ENCODE measurements around the gene SOWAHB.

SOWAHB gene

GRCh38 chr4:76867880-76868655 is 29.9 kb downstream of the SOWAHB start:
- H3K4me3 ChIP-seq (ENCODE audit: low read depth, low read length), result no peak overlapping the region
- TF ChIP-seq, protein P1, sequence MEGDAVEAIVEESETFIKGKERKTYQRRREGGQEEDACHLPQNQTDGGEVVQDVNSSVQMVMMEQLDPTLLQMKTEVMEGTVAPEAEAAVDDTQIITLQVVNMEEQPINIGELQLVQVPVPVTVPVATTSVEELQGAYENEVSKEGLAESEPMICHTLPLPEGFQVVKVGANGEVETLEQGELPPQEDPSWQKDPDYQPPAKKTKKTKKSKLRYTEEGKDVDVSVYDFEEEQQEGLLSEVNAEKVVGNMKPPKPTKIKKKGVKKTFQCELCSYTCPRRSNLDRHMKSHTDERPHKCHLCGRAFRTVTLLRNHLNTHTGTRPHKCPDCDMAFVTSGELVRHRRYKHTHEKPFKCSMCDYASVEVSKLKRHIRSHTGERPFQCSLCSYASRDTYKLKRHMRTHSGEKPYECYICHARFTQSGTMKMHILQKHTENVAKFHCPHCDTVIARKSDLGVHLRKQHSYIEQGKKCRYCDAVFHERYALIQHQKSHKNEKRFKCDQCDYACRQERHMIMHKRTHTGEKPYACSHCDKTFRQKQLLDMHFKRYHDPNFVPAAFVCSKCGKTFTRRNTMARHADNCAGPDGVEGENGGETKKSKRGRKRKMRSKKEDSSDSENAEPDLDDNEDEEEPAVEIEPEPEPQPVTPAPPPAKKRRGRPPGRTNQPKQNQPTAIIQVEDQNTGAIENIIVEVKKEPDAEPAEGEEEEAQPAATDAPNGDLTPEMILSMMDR (IDR thresholded peaks at IDR 0.05; ENCODE audit: insufficient read depth, low read depth, low read length, missing control alignments), result no peak
- DNase-seq (ENCODE audit: low read depth), result no peak

DNA sequence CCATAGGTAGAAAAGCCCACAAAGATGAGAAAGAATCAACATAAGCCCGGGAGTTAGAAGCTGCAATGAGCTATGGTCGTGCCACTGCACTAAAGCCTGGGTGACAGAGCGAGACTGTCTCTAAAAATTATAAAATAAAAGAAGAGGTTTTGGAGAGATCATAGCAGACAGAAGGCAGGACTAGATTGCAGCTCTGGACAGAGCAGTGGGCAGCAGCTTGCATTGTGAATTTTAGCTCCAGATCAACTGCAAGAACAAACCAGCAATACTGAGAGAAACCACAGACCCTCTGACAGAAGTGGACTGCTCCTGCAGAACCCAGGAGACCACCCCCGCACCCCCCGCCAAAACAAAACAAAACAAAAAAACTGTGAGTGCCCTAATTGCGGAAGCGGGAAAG is 30.6 kb downstream of the SOWAHB start:
- H3K4me3 ChIP-seq (ENCODE audit: low read depth, low read length), result no peak overlapping the region
- TF ChIP-seq, protein P1 (IDR thresholded peaks at IDR 0.05; ENCODE audit: insufficient read depth, low read depth, low read length, missing control alignments), result no peak
- DNase-seq (ENCODE audit: low read depth), result no peak

GRCh38 chr4:76866641-76867040 is 31.3 kb downstream of the SOWAHB start:
- no peak for DNase-seq (ENCODE audit: low read depth)
- TF ChIP-seq, protein P1 (IDR thresholded peaks at IDR 0.05; ENCODE audit: insufficient read depth, low read depth, low read length, missing control alignments), result no peak
- H3K4me3 ChIP-seq (ENCODE audit: low read depth, low read length), result no peak overlapping the region

DNA sequence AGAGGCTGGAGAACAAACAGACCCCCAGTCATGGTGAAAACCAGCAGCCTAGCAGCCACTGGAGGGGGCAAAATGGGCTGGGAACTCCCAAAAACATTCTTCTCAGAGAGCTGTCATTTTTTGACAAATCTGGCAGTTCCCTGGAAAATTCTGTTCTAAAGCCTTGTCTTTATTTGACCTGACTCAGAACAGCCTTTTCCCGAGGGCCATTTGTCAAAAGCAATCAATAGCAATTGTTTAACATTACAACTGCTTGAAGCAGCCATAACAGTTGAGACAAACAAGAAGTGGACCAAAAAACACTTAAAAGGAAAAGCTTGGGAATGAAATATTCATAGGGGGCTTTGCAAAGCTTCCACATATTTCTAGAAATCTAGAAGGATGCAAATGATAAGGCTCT is 39.6 kb downstream of the SOWAHB start:
- TF ChIP-seq, protein P1 (IDR thresholded peaks at IDR 0.05; ENCODE audit: insufficient read depth, low read depth, low read length, missing control alignments), result no peak
- DNase-seq (ENCODE audit: low read depth), result no peak
- H3K4me3 ChIP-seq (ENCODE audit: low read depth, low read length), result no peak overlapping the region

- TF ChIP-seq, protein P1 (IDR thresholded peaks at IDR 0.05; ENCODE audit: insufficient read depth, low read depth, low read length, missing control alignments), result no peak
- DNase-seq (ENCODE audit: low read depth), result no peak
- H3K4me3 ChIP-seq (ENCODE audit: low read depth, low read length), result no peak overlapping the region
These were observed 40.9 kb downstream of the SOWAHB start for GRCh38 chr4:76857074-76857409.

DNA sequence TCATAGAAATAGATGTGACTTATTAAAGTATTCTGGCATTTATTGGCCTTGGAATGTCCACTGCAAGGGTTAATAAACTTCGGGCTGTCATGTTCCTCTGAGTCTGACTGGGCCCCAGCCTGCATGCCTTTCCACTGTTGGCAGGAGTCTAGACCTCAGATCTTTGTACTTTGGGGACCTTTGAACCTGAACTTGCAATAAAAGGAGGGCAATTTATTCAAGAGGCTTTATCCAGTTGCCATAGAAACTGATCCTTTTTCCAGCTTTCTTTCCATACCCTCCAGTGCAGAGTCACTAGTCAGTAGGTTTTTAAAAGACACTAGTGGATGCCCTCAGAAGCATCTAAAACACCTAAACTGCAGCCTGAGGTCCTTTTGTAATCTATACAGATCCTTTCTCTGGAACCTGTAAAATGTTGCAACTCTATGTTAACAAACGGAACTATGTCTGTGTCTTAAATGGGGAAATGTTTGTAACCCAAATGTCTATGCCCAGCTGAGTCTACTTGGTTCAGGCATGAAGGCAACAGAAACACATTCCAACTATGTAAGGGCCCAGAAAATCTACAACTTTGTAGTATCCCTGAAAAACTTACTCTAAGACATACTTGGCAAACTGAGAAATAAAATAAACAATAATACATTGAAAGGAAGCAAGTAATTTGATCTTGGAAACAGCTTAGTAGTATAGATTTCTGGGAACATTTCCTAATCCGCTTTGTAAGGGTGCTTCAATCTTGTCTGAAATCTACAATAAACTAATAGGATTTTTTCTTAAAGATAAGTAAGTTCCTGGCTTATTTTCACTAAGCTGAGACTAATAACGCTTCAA is 41.5 kb downstream of the SOWAHB start:
- H3K4me3 ChIP-seq (ENCODE audit: low read depth, low read length), result no peak overlapping the region
- DNase-seq (ENCODE audit: low read depth), result no peak
- TF ChIP-seq, protein P1 (IDR thresholded peaks at IDR 0.05; ENCODE audit: insufficient read depth, low read depth, low read length, missing control alignments), result no peak
